AML-193 (cell line): ENCODE results near the gene GDA.

ENCODE experiments used
- DNase-seq, 2 experiments: peaks; one replicate each; lab custom pipeline; 2025; lab: John Stamatoyannopoulos, UW

GDA gene

DNA sequence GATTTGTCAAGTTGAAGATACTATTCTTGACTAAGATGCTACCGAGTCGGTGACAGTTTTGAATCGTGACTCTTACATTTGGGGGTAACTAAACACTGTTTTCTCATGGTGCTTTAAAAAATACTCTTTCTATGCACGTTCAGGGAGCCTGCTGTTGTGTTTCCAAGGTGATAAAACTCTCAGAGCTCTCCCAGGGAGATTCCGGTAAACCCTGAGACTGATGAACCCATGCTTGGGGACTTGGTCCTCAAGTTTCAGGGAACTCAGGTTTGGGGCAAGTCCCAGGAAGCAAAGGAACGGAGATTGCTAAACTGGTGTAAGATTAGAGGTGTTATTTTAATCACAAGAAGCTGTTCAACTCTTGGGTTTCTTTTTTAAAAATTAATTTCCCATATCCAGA is 1.4 kb downstream of the GDA start:
- DNase-seq: no peak

DNA sequence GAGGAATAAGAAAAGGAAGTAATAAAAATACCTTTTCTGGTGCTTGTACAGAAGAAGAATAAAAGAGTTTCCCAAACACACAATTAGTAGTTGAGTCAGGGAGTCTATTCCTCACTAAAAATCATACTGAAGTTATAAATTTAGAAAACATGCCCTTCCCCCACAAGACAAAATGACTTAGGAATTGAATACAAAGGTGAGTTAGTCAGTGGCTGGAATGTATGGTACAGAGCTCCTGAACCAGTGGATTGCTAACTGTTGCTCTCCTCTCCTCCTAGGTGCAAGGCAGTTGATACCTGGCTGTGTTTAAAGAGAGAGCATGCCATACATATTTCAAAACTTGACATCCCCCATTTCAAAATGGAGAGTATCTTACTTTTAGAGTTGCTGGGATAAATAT is 1.9 kb downstream of the GDA start:
- DNase-seq: no peak

DNA sequence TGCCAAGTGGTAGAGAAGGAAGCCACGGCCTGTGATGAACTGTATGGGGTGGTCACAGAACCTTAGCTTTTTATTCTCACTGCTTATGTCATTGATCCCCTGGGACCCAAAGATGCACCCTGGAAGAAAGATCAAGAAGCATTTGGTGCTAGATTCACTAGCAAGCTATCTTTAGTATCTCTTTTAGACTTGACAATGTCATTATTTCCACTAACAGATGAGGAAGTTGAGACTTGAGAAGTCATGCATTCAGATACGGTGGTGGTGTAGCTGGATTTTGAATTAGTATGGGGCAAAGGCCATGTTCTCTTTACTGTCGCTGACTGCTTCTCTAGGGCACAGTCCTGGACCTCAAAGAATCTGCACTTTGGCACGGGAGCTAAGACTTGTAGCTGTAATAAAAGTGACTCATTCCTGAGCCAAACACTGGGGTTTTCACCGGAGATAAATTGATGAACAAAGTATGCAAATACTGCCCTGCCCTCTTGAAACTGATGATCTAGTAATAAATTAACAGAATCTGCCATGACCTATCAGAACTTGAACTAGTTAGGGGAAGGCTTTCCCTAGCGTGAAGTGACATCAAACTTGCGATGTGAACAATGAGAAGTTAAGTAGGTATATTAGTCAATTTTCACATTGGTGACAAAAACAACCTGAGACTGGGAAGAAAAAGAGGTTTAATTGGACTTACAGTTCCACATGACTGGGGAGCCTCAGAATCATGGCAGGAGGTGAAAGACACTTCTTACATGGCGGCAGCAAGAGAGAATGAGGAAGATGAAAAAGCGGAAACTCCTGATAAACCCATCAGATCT is 5.4 kb downstream of the GDA start:
- DNase-seq: no peak

DNA sequence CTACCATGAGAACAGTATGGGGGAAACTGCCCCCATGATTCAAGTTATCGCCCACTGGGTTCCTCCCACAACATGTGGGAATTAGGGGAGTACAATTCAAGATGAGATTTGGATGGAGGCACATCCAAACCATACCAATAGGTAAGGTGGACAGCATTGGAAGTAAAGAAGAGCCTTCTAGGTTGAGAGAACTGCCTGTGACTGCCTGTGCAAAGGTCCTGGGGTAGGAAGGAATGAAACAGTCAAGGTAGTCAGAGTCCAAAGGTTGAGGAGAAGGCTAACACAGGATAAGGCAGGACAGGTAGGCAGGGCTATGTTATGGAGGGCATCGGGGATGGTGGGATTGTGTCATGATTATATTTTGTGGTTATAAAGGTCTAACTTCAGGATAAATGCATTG is 6.1 kb downstream of the GDA start:
- no peak for DNase-seq

DNA sequence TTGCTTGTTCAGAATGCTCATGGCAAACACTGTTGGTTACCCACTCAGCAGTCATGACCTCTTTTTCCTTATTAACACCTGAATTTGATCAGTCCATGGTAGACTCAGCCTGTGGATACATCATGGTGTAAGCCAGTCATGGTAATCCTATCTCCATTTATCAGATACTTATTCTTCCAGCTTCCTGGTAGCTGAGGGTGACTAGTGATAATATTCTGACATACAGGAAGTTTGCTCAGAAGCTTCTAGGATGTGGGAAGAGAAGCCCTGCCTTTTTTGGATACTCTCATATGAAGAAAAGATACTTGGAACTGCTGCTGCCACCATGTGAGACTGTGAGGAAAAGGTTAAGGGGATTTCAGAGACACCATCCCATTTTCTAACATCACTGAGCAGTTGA is 7.3 kb downstream of the GDA start:
- DNase-seq: no peak

DNA sequence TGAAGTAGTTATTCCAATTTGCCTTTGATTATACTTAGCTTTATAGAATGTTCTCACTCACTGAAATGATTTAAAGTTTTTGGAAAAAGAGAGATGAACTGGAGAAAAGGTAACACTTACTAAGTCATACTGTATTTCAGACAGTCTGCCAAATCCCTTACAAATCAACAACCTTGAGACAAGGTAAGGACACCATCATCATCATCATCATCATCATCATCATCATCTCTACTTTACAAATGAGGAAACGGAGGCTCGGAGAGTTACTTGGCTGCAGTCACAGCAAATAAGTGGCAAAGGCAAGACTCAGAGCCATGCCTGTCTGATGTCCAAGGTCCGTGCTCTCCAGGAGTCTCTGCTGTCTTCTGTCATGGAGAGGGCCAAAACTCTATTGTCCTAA is 9.4 kb downstream of the GDA start:
- DNase-seq: no peak

DNA sequence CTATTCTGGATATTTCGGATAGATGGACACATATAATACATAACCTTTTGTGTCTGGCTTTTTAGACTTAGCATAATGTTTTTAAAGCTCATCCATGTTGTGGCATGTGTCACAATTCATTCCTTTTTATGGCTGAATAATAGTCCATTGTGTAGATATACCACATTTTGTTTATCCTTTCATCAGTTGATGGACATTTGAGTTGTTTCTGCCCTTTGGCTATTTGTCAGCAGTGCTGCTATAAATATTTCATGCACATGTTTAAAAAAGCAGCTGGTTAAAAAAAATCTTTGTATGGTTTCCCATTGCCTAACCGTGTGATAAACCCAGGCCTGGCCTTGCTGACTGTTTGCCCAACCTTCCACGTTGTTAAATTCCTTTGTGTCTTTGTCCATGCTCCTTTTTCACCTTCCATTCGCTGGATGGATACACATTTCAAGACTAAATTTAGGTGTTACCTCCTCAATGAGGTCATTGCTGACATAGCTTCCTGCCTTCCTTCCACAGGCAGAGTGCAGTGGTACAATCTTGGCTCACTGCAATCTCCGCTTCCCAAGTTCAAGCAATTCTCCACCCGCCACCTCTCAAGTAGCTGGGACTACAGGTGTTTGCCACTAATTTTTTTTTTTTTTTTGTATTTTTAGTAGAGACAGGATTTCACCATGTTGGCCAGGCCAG is 11.3 kb downstream of the GDA start:
- no peak for DNase-seq

DNA sequence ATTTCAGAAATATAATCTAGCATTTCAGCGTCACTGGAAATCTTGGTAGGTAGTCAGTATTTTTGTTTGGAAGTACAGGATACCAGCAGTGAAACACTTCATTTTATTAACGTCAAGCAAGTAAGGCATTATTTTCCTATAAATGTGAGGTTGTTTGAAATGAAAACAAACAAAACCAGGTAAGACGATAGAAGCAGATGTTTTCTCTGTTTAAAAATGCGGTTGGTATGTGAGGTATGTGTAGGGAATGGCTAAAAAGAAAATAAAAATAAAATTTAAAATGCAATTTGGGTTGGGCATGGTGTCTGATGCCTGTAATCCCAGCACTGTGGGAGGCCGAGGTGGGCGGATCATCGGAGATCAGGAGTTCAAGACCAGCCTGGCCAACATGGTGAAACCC is 16.1 kb downstream of the GDA start:
- DNase-seq: no peak

DNA sequence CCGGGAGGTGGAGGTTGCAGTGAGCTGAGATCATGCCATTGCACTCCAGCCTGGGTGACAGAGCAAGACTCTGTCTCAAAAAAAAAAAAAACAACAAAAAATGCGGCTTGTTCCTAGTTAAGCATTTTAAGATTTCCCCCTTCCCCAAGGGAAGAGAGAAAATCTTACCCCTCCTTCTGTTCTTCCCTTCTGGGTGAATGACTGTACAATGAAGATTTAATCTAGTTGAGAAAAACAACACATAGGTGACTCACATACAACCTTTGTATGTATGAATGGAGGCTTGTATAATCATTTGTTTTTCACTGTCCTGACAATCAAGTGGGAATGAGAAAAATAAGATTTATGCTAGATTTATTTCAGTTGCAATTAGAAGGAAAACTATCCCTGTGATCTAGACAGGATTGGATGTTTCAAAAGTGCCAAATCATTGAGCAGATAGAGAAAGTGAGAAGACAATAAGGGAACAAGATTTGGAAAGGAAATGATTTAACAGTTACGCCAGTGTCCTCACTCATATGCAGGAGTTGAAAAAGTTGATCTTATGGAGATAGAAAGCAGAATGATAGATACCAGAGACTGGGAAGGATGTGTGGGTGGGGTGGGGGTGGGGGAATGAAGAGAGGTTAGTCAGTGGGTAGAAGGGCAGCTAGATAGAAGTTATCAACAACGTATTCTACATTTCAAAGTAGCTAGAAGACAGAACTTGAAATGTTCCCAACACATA is 16.7 kb downstream of the GDA start:
- no peak for DNase-seq

DNA sequence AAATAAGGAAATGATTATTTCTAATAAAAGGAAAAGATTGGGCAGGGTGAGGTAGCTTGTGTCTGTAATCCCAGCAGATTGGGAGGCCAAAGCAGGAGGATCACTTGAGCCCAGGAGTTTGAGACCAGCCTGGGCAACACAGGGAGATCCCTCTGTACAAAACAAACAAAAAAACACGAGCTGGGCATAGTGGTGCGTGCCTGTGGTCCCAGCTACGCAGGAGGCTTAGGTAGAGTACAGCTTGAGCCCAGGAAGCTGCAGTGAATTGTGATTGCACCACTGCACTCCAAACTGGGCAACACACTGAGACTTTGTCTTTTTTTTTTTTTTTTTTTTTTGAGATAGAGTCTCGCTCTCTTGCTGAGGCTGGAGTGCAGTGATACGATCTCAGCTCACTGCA is 18.8 kb downstream of the GDA start:
- no peak for DNase-seq

DNA sequence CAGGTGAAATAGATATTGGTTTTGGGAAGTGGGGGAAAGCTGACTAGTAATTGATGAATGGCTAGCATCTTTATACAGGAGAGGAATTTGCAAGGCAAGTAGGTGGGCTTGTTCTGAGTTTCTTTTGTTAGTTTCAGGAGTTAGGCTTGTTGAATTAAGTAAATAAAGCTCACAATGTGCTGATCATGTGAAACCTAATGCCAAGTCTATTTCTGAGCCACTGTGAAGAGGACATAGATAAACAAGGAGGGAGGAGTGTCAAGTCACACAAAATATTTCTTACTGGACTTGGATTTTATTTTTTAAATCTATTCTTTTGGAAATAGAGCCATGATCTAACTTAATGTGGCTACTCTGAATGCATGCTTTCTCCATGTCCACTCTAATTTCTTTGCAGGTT is 19.9 kb downstream of the GDA start:
- no peak for DNase-seq

DNA sequence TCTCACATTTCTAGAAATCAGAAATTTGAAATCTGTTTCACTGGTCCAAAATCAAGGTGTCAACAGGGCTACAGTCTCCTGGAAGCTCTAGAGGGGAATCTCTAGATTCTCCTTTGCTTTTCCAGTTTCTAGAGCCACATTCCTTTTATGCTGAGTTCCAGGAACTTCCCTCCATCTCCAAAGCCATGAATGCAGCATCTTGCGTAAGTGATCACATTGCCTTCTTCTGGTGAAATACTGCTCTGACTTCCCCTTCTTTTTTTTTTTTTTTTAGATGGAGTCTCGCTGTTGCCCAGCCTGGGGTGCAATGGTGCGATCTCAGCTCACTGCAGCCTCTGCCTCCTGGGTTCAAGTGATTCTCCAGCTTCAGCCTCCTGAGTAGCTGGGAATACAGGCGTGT is 23.8 kb downstream of the GDA start:
- DNase-seq: peak; percentile 5 to 21

DNA sequence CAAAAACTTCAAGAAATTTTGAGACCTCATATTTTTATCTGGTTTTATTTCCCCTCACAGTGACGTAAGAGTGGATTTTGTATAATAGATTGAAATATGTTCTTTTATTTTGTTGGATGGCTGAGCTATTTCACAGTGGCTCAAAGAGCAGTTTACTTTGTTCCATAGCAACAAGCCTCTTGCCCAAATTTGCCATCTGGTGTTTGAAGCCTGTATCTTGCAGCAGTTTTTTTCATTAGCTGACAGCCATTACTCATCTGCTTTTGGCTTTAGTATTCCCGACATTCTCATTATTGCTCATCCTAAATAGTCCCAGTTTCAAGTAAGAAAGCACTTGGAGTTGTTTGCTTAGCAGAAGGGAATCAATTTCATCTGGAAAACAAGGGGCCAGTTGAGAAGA is 36.3 kb downstream of the GDA start:
- DNase-seq: no peak

DNA sequence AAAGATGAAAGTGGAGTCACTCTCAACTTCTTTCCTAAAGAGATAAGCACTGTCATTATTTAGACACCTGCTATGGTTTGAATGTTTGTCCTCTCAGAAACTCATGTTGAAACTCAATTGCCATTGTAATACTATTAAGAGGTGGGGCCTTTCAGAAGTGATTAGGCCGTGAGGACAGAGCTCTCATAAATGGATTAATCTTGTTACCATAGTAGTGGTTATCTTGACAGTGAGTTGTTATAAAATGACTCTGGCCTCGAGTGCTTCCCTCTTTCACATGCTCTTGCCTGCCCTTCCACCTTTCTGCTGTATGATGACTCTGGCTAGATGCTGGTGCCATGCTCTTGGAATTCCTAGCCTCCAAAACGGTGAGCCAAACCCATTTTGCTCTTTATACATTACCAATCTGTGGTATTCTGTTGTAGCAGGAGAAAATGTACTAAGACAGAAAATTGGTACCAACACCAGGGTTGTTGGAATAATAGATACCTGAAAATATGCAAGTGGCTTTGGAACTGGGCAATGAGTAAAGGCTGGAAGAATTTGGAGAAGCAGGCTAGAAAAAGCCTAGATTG is 38.0 kb downstream of the GDA start:
- no peak for DNase-seq

DNA sequence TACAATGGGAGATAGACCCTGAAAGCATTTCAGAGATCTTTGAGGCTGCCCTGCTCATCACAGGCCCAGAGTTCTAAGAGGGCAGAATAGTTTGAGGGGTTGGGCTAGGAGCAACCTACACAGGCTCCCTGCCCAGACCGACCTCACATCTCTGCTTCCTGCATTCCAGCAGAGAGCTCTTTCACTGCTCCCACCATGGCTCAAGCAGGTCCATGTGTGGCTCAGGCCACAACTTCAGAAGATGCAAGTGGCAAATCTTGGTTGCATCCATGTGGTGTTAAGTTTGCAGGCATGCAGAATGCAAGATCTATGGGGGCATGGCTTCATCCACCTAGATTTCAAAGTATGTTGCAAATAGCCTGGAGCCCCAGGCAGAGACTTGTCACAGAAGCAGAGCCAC is 39.0 kb downstream of the GDA start:
- DNase-seq: no peak

DNA sequence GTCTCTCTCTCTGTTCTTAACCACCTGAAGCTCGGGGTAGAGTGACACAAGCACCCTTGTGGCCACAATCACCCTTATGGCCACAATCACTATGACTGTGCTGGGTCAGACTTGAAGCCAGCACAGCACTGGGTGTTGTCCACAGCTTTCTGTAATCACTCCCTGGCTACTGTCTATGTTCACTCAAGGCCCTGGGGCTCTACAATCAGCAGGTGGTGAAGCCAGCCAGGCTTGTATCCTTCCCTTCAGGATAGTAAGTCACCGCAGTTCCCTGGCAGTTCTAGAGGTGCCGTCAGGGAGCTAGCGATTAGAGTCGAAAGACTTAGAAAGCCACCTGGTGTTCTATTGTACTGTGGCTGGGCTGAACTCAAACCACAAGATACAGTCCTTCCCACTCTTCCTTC is 44.2 kb downstream of the GDA start:
- DNase-seq: no peak

DNA sequence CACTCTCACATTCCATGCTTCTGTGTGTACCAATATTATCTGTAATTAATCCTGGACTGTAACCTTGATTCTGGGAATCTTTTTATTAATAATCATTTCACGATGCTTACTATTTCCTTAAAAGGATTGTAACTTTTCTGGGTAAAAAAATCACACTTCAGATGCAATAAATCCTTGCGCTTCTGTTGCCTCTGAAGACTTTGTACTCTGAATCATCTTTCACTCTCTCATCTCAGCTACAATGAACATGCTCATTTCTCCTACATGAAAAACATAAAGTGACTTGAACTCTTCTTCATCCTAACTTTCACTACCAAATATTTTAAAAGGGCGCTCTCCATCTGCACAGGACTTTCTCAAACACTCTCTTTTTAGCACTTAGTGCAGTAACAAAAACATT is 50.0 kb downstream of the GDA start:
- no peak for DNase-seq

DNA sequence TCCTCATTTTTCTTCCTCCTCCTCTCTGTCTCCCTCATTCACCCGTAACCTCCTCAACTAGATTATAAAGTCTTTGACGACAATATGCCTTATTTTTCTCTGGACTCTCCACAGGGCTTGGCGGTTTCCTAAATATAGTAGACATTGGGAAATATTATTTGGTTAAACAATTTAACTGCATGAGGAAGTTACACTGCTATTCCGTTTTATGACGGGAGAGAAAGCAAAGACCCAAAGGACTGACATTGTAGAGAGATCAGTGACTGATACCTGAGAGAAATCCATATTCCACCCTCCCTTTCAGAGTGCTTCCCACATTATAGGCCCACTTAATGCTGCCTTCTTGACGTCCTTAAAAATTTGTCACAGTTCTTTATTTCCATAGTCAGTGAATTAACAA is 51.2 kb downstream of the GDA start:
- DNase-seq: no peak

DNA sequence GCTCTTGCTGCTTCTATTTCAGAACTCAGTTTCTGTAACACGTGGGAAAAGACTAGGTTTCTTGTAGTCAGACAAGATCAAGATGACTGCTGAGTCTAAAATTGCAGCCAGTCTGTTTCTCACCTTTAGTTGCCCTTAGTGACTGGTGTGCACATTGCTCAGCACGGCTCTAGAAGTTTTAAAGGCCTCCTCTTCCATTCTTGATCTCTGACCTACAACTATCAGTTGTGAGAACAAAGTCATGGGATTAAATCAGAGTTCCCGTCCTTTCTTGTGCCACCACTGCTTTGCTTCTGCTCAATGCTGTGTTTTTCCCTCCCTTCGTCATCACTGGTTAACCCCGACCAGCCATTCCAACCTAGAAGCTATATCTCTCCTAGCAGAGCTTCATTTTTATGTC is 52.8 kb downstream of the GDA start:
- DNase-seq: no peak

DNA sequence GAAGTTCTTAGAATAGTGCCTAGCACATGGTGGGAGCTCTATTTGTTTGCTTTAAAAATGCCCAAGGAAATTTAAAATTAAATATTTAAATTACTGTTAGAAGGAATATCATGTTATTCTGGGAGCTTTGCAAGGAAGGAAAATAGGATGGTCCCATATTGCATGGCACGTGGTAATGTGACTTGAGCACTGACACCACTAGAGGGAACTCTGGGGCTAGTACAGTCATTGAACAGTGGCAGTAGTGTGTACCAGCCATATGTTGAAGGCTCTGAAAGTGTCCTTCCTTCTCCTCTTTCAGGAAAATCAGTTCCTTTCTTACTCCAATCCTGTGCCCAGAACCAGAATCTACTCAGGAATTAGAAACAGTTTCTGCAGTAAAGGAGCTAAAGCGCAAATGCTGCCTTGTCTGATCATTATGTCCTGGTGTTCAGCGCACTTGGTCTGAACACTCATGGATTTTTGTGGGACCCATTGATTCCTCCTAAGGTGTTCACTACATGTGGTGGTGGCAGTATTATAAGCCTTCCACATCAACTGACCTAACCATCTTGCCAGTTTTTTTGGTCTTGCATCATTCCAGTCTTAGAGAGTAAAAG is 54.1 kb downstream of the GDA start:
- DNase-seq: peak; percentile 4 to 20

DNA sequence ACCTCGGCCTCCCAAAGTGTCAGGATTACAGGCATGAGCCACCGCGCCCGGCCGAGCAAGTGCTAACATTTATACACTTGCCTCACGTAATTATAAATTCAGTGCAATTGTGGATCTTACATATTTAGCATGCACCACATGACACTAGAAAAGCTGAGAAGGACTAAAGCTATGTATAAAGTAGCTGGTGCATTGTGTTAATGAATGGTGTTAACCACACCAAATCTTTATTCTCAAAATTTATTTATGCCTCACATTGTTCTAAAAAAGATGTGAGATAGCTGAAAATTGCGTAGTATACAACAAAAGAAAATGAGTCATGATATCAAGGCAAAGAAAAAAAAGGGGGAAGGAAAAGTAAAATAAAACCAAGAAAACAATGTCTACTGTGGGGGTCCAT is 54.8 kb downstream of the GDA start:
- DNase-seq: no peak

DNA sequence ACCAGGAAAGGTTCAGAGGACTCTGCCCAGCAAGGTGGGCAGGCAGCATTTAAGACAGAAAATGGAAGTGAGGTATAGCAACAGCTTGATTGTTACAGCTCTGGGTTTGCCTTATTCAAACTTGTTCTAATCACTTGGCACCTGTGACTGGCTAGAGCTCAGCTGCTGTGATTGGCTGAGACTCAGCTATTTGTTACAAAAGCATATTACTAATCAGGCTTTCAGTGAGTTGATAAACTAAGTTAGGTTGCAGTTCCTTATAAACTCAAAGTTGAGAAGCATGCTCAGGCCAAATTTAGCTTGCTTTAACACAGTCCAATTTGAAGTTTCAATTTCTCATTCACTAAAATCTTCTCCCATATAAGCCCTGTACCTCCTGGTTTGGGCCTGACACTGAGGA is 56.3 kb downstream of the GDA start:
- no peak for DNase-seq
